Inferior parietal cortex (tissue), 1 donor: Measurements from ENCODE around the gene HMGN4.
"Not testable (repeated sequence)": the region's sequence is repeated elsewhere in the genome, so short reads cannot be mapped to it uniquely, and the experiment has no call there.

ENCODE experiments used
- DNase-seq: peaks from one replicate; pipeline ENCODE4 v3.0.0-alpha.2; 2016; ENCODE audit errors: extremely low spot score

HMGN4 gene

GRCh38 chr6:26522486-26523228, 15.5 kb upstream of the HMGN4 start:
- DNase-seq = not testable (repeated sequence)

- not testable (repeated sequence) for DNase-seq
These were observed 13.9 kb upstream of the HMGN4 start for GRCh38 chr6:26524314-26524713.

- DNase-seq = no peak
These were observed 13.3 kb upstream of the HMGN4 start for GRCh38 chr6:26524722-26525370.

GRCh38 chr6:26525838-26526237, 12.3 kb upstream of the HMGN4 start:
- DNase-seq = no peak

GRCh38 chr6:26526928-26527327, 11.2 kb upstream of the HMGN4 start:
- DNase-seq = no peak

GRCh38 chr6:26530203-26530602, 8.0 kb upstream of the HMGN4 start:
- DNase-seq = no peak

GRCh38 chr6:26531897-26532296, 6.3 kb upstream of the HMGN4 start:
- no peak for DNase-seq

GRCh38 chr6:26532699-26533531, 5.3 kb upstream of the HMGN4 start:
- DNase-seq = peak; percentile 99

- DNase-seq = no peak
These were observed 4.6 kb upstream of the HMGN4 start for GRCh38 chr6:26533532-26533931.

GRCh38 chr6:26534681-26535465, 3.3 kb upstream of the HMGN4 start:
- no peak for DNase-seq

- peak; percentile 56 for DNase-seq
These were observed 1.5 kb upstream of the HMGN4 start for GRCh38 chr6:26536571-26537159.

GRCh38 chr6:26537160-26537845, 863 bp upstream of the HMGN4 start:
- DNase-seq = peak; percentile 95

GRCh38 chr6:26538572-26538902, 371 bp downstream of the HMGN4 start:
- no peak for DNase-seq

- no peak for DNase-seq
These were observed 977 bp downstream of the HMGN4 start for GRCh38 chr6:26539071-26539615.

- DNase-seq = no peak
These were observed 3.4 kb downstream of the HMGN4 start for GRCh38 chr6:26541579-26541978.

- no peak for DNase-seq
These were observed 5.8 kb downstream of the HMGN4 start for GRCh38 chr6:26543953-26544352.

- DNase-seq = no peak
These were observed 6.3 kb downstream of the HMGN4 start for GRCh38 chr6:26544473-26544872.

GRCh38 chr6:26545627-26546026, 7.5 kb downstream of the HMGN4 start:
- DNase-seq = no peak

GRCh38 chr6:26547363-26547762, 9.2 kb downstream of the HMGN4 start:
- DNase-seq = not testable (repeated sequence)

GRCh38 chr6:26550250-26550993, 12.3 kb downstream of the HMGN4 start:
- DNase-seq = no peak
